HUES48 (cell line): ENCODE results near the gene EVA1C.

Source experiments
- H3K27ac ChIP-seq: one replicate; pipeline ENCODE4 v1.7.0; 2013; ENCODE audit warnings: low read depth, low read length, inconsistent platforms
- H3K27me3 ChIP-seq: 2 replicates; pipeline ENCODE4 v1.6.1; 2013; ENCODE audit warnings: mild to moderate bottlenecking, low read length; ENCODE audit not compliant: control insufficient read depth, insufficient read depth
- H3K36me3 ChIP-seq: 2 replicates; pipeline ENCODE4 v1.6.1; 2013; ENCODE audit warnings: low read length; ENCODE audit not compliant: control insufficient read depth, insufficient read depth
- H3K4me1 ChIP-seq: 2 replicates; pipeline ENCODE4 v1.6.1; 2013; ENCODE audit warnings: mild to moderate bottlenecking, low read length; ENCODE audit not compliant: control insufficient read depth, insufficient read depth
- H3K4me3 ChIP-seq: 2 replicates; pipeline ENCODE4 v1.5.1; 2013; ENCODE audit warnings: mild to moderate bottlenecking, low read depth, low read length
- H3K9ac ChIP-seq: 2 replicates; pipeline ENCODE4 v1.6.1; 2013; ENCODE audit warnings: mild to moderate bottlenecking, low read depth, low read length, moderate library complexity
- H3K9me3 ChIP-seq: 2 replicates; pipeline ENCODE4 v1.6.1; 2013; ENCODE audit warnings: low read length; ENCODE audit not compliant: control insufficient read depth, insufficient read depth

The EVA1C gene

GRCh38 chr21:32413015-32413504, 554 bp downstream of the EVA1C start:
- Histone ChIP-seq H3K4me1 (peaks cover 30% of the 10 kb centered on the region), H3K9ac (no peak overlapping the region), H3K36me3 (no peaks in the 10 kb centered on the region), H3K4me3 (peak overlapping the region; percentile 66), H3K27me3 (peaks cover 68% of the 10 kb centered on the region), H3K27ac (no peak overlapping the region), H3K9me3 (no peaks in the 10 kb centered on the region)

- Histone ChIP-seq H3K4me3 (peak overlapping the region; percentile 66; the same call in 1 of the 2 replicates), H3K4me1 (peaks cover 33% of the 10 kb centered on the region), H3K9ac (no peak overlapping the region), H3K27ac (no peak overlapping the region), H3K27me3 (peaks cover 68% of the 10 kb centered on the region), H3K36me3 (no peaks in the 10 kb centered on the region), H3K9me3 (no peaks in the 10 kb centered on the region)
These were observed 1.4 kb downstream of the EVA1C start for GRCh38 chr21:32413697-32414578.

- H3K27me3 ChIP-seq: peaks cover 60% of the 10 kb centered on the region
- no peak overlapping the region for H3K9ac ChIP-seq
- H3K27ac ChIP-seq: peak overlapping the region; percentile 15
- no peak overlapping the region for H3K4me3 ChIP-seq
- H3K9me3 ChIP-seq: no peaks in the 10 kb centered on the region
- peaks cover 33% of the 10 kb centered on the region for H3K4me1 ChIP-seq
- no peaks in the 10 kb centered on the region for H3K36me3 ChIP-seq
These were observed 2.3 kb downstream of the EVA1C start for GRCh38 chr21:32414579-32415358.

- no peaks in the 10 kb centered on the region for H3K36me3 ChIP-seq
- H3K9ac ChIP-seq: no peak overlapping the region
- peaks cover 51% of the 10 kb centered on the region for H3K27me3 ChIP-seq
- H3K27ac ChIP-seq: peak overlapping the region; percentile 15
- peaks cover 33% of the 10 kb centered on the region for H3K4me1 ChIP-seq
- no peaks in the 10 kb centered on the region for H3K9me3 ChIP-seq
- no peak overlapping the region for H3K4me3 ChIP-seq
These were observed 3.2 kb downstream of the EVA1C start for GRCh38 chr21:32415451-32416398.

GRCh38 chr21:32418146-32418545, 5.6 kb downstream of the EVA1C start:
- Histone ChIP-seq H3K36me3 (no peaks in the 10 kb centered on the region), H3K27me3 (peaks cover 26% of the 10 kb centered on the region), H3K4me3 (no peak overlapping the region), H3K9ac (no peak overlapping the region), H3K27ac (no peak overlapping the region), H3K4me1 (peaks cover 28% of the 10 kb centered on the region), H3K9me3 (peaks cover 4% of the 10 kb centered on the region; the same call in 1 of the 2 replicates)

- no peaks in the 10 kb centered on the region for H3K36me3 ChIP-seq
- H3K9me3 ChIP-seq: peaks cover 4% of the 10 kb centered on the region; the same call in 1 of the 2 replicates
- H3K9ac ChIP-seq: no peak overlapping the region
- H3K27ac ChIP-seq: no peak overlapping the region
- no peaks in the 10 kb centered on the region for H3K27me3 ChIP-seq
- H3K4me3 ChIP-seq: no peak overlapping the region
- H3K4me1 ChIP-seq: peaks cover 3% of the 10 kb centered on the region; the same call in 1 of the 2 replicates
These were observed 9.6 kb downstream of the EVA1C start for GRCh38 chr21:32422064-32422463.

- Histone ChIP-seq H3K9ac (no peak overlapping the region), H3K4me1 (peaks cover 3% of the 10 kb centered on the region), H3K27ac (no peak overlapping the region)
These were observed 11.0 kb downstream of the EVA1C start for GRCh38 chr21:32423320-32424190.

GRCh38 chr21:32424191-32424535, 11.7 kb downstream of the EVA1C start:
- no peaks in the 10 kb centered on the region for H3K36me3 ChIP-seq
- no peak overlapping the region for H3K9ac ChIP-seq
- H3K27me3 ChIP-seq: no peaks in the 10 kb centered on the region
- no peak overlapping the region for H3K4me3 ChIP-seq
- H3K27ac ChIP-seq: no peak overlapping the region
- peaks cover 5% of the 10 kb centered on the region for H3K4me1 ChIP-seq
- H3K9me3 ChIP-seq: peaks cover 4% of the 10 kb centered on the region; the same call in 1 of the 2 replicates

More at GRCh38 chr21:32423320-32424190, 11.0 kb downstream of the EVA1C start:
- H3K27me3 ChIP-seq: no peaks in the 10 kb centered on the region
- peaks cover 4% of the 10 kb centered on the region; the same call in 1 of the 2 replicates for H3K9me3 ChIP-seq
- H3K4me3 ChIP-seq: no peak overlapping the region
- H3K36me3 ChIP-seq: no peaks in the 10 kb centered on the region

GRCh38 chr21:32424674-32425073, 12.2 kb downstream of the EVA1C start:
- Histone ChIP-seq H3K27ac (no peak overlapping the region), H3K9ac (no peak overlapping the region), H3K4me3 (no peak overlapping the region), H3K36me3 (no peaks in the 10 kb centered on the region), H3K9me3 (peaks cover 4% of the 10 kb centered on the region; the same call in 1 of the 2 replicates), H3K4me1 (peaks cover 5% of the 10 kb centered on the region), H3K27me3 (no peaks in the 10 kb centered on the region)
